Embryonic facial prominence (tissue), 1 donor: Measurements from ENCODE around the gene RABL2B.

Experiments used
- DNase-seq: peaks from one replicate; pipeline ENCODE4 v3.0.0-alpha.2; 2016; ENCODE audit errors: extremely low spot score

RABL2B gene

GRCh38 chr22:50738649-50739227 is 44.7 kb downstream of the RABL2B start:
- no peak for DNase-seq

- DNase-seq: no peak
Measured at GRCh38 chr22:50737728-50738648, 45.4 kb downstream of the RABL2B start, which contains the start of gene ACR. TSS of gene ACR (plus strand) at chr22:50738204. CDS start at chr22:50738236, 32 bp downstream.

DNA sequence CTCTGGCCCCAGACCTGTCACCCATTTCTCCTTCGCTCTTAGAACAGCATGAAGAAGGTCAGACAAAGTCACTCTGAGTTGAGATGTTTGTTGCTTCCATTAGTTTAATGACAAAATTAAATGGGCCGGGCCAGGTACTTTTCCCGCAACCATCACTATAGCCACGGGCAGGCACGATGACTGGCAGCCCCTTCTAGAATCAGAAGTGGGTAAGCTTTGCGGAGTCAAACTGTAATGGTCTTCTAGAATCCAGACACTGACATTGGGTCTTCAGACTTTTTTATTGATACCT is 47.8 kb downstream of the RABL2B start:
- DNase-seq: no peak

DNA sequence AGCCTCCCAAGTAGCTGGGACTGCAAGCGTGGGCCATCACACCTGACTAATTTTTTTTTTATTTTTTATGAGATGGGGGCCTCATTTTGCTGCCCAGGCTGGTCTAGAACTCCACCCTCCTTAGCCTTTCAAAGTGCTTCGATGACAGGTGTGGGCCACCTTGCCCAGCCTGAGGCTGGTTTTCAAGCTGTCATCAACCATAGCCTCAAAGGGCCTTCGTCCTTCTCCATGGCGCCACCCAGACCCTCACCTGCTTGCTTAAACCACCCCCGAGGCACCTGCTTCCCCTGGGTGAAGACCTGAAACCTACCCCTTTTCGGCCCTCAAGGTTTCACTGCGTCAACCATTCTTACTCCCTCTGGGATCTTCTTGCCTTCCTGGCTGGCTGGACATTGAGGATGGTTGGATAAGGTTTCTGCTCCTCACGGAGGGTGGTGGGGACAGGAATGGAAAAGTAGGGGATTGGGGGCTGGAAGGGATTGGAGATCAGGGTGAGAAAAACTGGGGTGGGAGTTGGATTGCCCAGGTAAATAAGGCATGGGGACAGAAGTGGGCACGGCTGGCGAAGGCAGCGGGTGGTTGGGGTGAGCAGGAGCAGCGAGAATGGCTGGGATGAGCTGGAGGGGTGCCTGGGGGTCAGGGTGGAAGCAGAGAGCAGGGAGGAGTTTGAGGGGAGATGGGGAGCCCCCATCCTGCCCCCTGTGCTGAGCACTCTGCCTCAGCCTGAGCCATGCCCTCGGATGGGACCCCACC is 48.3 kb downstream of the RABL2B start:
- DNase-seq: no peak

DNA sequence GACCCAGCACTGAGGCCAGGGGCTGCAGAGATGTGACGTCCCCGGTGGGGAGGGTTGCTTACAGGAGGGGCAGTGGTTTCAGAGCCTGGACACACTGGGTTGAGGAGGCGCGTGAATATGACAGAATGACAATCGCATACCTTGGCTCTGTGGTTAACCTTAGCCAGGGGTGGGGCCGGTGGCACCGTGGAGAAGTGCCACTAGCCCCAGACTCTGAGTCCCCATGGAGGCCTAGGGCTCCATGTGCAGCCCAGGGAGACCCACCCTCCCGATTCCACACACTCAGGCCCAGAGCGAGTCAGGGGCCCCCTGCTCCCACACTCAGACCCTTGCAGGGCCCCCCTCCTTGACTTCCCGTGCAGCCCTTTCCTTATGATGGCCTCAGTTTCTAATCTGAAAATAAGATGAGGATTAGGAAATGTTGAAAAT is 49.1 kb downstream of the RABL2B start:
- no peak for DNase-seq

GRCh38 chr22:50733521-50734342 is 49.7 kb downstream of the RABL2B start:
- no peak for DNase-seq

DNA sequence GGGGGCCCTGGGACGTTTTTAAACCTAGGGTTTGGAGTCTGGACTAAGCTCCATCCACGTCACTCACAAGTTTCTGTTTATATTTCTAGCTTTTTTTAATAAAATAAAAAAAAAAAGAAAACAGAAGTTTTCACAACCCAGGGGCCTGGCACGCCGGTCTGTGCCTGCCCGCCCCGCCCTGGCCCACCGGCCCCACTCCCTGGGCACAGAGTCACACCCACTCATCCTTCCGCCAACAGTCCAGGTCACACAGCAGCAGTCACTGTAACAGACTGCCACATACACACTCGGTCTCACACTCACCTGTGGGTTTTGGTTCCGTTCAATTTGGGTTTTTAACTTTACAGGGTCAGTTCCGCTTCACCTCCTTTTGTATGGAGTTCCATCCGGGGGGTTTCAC is 50.8 kb downstream of the RABL2B start:
- DNase-seq: peak; percentile 4

DNA sequence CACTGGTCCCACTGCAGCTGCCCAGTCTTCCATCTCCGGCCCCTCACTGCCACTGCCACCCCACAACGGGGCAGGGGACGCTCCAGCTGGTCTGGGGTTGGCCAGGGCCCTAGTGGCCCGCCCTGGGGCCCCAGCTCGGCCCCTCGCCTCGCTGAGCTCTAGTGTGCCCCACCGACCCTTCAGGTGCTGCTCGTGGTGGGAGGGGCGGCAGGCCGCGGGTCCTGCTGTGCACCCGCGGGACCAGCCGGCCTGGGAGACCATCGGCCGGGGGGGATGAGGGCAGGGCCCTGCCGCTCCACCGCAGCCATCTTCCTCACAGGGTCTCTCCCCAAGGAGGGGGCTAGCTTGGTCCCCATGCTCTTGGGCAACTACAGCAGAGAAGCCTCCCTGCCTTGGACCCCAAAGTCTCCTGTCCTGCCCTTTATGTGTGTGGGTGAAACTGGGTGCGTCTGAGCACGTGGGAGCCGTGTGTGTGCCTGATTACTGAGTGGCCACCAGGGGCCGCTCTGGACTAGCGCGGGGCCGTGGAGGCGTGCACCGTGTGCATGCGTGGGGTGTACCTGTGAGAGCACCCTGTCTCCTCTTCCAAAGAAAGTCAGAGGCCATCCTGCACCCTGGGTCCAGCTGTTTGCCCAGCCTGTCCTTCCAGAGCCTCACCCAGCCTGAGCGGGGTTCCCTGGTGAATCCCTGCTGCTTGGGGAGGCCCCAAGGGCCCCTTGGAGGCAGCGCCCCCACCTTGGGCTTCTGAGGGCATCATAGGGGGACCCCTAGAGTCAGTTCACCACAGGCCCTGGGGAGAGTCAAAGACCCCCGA is 51.4 kb downstream of the RABL2B start:
- peak; percentile 5 for DNase-seq

GRCh38 chr22:50730941-50731661 is 52.3 kb downstream of the RABL2B start:
- DNase-seq: no peak

DNA sequence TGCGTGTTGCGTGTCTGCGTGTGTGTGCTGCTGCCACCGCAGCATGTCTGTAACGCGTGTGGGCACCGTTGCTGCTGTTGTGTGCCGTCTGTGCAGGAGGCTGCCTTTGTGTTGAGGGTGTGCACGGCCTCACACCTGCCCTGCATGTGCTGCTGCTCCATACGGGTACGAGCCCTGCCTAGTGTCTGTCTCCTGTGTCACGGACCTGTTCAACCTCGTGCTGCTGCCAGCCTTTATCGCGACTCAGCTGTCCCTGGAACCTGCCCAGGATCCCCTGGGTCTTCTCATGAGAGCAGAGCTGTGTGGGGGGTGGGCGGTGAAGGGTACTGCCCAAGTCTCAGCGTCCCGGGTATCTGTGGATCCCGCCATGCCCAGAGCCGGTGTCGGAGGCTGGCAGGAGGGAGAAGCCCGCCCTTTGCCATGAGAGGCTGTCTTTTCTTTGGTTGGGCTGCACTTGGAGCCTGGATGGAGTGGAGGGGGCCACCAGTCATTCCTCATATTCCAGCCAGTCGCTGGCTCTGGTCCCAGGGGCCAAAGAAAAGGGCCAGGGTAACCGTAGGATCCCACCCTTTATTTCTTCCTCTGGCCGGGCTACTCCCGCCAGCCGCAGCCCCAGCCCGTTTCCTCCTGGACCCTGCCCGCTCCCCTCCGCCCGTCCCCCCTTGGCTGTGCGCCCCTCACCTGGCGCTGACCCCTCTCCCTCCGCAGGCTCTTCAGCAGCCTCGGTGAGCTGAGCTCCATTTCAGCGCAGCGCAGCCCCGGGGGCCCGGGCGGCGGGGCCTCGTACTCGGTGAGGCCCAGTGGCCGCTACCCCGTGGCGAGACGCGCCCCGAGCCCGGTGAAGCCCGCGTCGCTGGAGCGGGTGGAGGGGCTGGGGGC is 53.2 kb downstream of the RABL2B start:
- DNase-seq: no peak

- no peak for DNase-seq
Measured at GRCh38 chr22:50729391-50730012, 53.9 kb downstream of the RABL2B start.

DNA sequence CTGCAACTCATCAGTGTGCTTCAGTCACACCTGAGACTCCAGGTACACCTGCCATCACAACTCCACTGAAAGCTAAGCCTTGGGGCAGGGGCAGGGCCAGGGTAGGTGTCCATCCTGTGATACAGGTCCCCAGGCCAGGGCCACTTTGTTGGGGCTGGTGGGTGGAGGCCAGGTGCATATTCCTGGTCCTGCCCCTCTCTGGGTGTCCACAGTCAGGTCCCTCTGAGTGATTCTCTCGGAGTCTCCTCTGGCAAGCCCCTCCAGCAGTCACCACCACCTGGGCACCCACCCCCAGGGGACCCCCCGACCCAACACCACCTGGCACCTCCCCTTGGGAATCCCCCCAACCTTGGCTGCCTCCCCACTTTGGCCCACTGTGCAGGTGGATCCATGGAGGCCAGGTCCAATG is 54.9 kb downstream of the RABL2B start:
- DNase-seq: no peak

DNA sequence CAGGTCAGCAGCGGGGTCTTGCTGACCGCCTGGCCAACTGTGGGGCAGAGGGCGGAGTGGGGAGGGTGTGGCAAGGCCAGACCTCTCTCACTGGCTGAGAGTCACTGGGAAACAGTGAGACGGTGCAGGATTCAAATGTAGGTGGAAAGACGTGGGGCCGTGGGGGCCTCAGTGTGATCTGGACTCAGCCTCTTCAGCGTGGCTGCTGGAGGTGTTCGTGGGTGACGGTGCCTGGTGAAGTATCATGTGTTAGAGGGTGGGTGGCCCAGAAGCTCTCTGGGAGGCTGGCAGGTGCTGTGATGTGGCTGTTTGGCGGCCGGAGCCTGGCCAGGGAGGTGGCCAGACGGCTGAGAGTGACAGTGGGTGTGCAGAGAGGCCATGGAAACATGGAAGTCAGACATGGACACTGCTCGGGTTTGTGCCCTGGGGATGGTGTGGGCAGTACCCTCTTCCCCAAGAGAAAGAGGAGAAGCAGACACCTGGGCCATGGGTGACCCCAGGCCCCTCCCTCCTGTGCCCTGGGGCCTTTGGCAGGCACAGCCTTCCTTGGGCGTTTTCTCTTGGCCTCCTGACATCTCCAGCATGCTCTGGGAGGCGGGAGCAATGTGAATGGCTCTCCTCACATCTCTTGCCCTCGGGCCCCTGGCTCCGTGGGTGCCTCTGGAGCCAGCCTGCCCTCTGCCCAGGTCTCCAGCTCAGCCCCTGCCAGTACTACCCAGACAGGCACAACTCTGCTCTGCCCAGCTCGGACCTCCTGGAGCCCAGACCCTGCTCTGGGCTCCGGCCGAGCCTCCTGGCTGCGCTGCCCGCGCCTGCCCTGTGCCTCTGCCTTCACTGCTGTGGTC is 55.5 kb downstream of the RABL2B start:
- no peak for DNase-seq

DNA sequence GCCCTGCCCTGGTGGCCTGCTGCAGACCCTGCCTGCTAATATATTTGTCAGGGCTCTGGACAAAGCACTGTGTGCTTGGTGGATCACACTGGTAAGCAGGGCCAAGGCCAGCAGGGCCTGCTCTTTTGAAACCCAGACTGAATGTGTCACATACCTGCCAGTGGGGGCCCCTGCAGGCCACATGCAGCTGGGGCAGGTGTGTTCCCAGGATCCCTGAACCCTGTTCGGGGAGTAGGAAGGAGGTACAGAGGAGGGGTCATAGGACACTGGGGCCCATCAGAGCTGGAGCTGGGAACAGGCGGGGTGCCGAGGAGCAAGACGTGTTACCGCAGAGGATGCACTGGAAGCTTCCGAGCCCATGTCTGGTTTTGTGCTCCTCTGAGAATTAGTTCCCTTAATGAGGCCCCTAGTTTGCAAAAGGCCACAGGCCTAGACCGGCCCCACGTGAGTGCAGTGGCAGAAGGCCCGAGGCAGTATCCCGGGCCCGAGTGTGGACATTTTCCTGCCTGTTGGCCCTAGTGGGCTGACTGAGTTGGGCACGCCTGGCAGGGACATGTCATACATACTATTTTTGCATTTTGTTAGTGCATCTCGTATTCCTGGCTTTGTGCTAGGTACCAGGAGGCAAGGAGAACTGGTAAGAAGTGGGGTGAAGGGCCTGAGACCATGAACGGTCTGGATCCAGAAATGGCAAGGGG is 56.6 kb downstream of the RABL2B start:
- no peak for DNase-seq

- DNase-seq: no peak
Measured at GRCh38 chr22:50725597-50725996, 57.8 kb downstream of the RABL2B start.

DNA sequence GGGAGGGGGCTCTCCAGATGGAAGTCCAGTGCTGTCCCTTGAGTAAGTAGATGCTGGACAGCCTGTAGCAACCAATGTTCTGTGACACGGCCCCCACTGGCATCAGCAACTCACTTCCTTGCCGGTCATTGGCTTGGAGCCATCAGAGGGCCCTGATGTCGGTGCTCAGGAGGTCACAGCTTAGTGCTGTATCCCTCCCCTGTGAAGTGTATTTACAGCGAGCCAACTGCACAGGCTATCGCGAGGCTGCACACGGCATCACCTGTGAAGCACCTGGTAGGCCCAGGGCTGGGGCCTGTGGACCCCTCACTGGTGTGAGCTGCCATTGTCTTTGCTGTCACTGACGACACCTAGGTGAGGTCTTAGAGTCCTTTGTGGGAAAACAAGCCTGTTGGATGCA is 58.8 kb downstream of the RABL2B start:
- no peak for DNase-seq

DNA sequence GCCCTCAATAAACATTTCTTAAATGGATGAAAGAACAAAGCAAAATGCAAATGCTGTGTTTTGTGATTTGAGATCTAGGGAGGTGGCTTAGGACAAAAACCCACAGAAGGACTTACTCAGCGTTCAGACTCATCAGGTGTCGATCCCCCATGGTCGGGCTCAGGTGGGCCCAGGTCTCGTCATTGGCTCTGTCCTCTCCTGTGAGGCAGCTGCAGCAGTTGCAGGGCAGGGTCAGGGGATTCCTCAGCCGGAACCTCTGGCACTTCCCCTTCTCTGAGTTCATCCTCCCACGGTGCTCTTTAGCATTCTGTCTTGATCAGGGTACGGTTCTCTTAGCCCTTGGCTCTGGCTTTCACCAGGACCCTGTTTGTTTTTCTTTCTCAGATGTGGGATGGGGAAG is 59.4 kb downstream of the RABL2B start:
- no peak for DNase-seq
